ENCODE results near the gene THRB.

DNA sequence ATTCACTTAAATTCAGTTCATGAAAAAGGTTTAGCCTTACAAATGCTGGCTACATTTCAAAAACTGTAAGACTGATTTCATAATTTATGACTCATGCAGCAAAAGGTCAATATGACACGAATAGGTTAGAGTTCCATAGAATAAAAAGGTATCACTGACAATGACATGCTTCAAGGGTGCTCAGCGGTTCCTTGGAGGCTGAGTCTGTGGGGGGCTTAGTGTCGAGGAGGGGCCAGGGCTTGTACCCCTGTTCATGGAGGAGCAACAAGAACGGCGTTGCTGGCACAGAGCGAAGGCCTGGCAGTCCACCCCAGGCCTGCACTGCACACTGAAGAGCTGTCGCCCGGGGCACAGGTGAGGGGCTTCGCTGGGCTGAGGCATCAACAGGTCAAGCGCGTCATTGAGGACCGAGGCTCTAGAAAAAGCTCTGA lies 375.3 kb downstream of the THRB start:
- TF ChIP-seq EP300 (IDR thresholded peaks at IDR 0.05): no peak
- TF ChIP-seq POLR2A (IDR thresholded peaks at IDR 0.05): no peak
- TF ChIP-seq, protein P1, sequence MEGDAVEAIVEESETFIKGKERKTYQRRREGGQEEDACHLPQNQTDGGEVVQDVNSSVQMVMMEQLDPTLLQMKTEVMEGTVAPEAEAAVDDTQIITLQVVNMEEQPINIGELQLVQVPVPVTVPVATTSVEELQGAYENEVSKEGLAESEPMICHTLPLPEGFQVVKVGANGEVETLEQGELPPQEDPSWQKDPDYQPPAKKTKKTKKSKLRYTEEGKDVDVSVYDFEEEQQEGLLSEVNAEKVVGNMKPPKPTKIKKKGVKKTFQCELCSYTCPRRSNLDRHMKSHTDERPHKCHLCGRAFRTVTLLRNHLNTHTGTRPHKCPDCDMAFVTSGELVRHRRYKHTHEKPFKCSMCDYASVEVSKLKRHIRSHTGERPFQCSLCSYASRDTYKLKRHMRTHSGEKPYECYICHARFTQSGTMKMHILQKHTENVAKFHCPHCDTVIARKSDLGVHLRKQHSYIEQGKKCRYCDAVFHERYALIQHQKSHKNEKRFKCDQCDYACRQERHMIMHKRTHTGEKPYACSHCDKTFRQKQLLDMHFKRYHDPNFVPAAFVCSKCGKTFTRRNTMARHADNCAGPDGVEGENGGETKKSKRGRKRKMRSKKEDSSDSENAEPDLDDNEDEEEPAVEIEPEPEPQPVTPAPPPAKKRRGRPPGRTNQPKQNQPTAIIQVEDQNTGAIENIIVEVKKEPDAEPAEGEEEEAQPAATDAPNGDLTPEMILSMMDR (IDR thresholded peaks at IDR 0.05): no peak
